ENCODE measurements around the gene FBXO3. TPM values are rescaled to one million over a fixed set of nuclear protein-coding genes. Genes with fewer than 3 reads are reported as not detected.

Gene FBXO3
- polyA plus RNA-seq, 3 donors: 17.5 to 25.2 (median 21.4) TPM

- H3K4me1 ChIP-seq (ENCODE audit: control insufficient read depth in 1 of 2, insufficient read depth in 2 of 2, low read length in 2 of 2): peaks cover 14 to 17% of the 10 kb centered on the region in 2 donors
- no peaks in the 10 kb centered on the region for H3K9me3 ChIP-seq (replicated peaks in 1 of 2; ENCODE audit: control insufficient read depth in 1 of 2, insufficient read depth in 1 of 2, low read length in 2 of 2)
- H3K9ac ChIP-seq (ENCODE audit: insufficient read depth, low read length, poor library complexity, severe bottlenecking): no peak overlapping the region
- no peaks in the 10 kb centered on the region for H3K36me3 Mint-ChIP-seq
- no peak overlapping the region for H2AFZ ChIP-seq (ENCODE audit: insufficient read depth, low read depth, low read length, poor library complexity, severe bottlenecking)
- peaks cover 0 to 4% (median 0%) of the 10 kb centered on the region in 7 donors for H3K9me3 Mint-ChIP-seq
- no peaks in the 10 kb centered on the region for H3K79me2 ChIP-seq (ENCODE audit: insufficient read depth, low read length)
- H3K27me3 Mint-ChIP-seq (ENCODE audit: low read depth in 3 of 3): peaks cover 26 to 41% (median 31%) of the 10 kb centered on the region in 3 donors
- peaks cover 22% of the 10 kb centered on the region for H3K4me1 Mint-ChIP-seq
- H3K4me3 ChIP-seq (replicated peaks in 1 of 3; ENCODE audit: low read depth in 2 of 3, low read length in 3 of 3): no peak overlapping the region
- H3K27ac ChIP-seq (ENCODE audit: low read depth in 1 of 2, low read length in 2 of 2): no peak overlapping the region
- no peak overlapping the region for H3K27ac Mint-ChIP-seq
- DNase-seq: no peak
- H3K27me3 ChIP-seq (ENCODE audit: control insufficient read depth in 2 of 2, insufficient read depth in 2 of 2, low read length in 2 of 2): peaks cover 5 to 33% of the 10 kb centered on the region in 2 donors
- intact Hi-C loops (cut with micrococcal nuclease): loop anchor here in 1 of 2 donors (10.0 kb wide), 1 partner anchor 332 kb away; no protein-coding TSS in a partner anchor
- no peak for TF ChIP-seq CTCF (IDR thresholded peaks at IDR 0.05)
- peak overlapping the region in 1 of 2 donors; percentile 27 for H3K4me3 Mint-ChIP-seq
- H3K4me2 ChIP-seq (replicated peaks; ENCODE audit: extremely low read depth, low read length, poor library complexity, severe bottlenecking): no peak overlapping the region
- no peaks in the 10 kb centered on the region for H4K20me1 ChIP-seq (ENCODE audit: insufficient read depth, low read length)
- WGBS (ENCODE audit: insufficient coverage): 19% methylated on average over 5 of the region's 5 CpGs
- H3K36me3 ChIP-seq (replicated peaks in 1 of 2; ENCODE audit: control insufficient read depth in 1 of 2, insufficient read depth in 2 of 2, low read length in 2 of 2): no peaks in the 10 kb centered on the region
Observed at GRCh38 chr11:33696411-33696810, 77.9 kb downstream of the FBXO3 start.

- Mint-ChIP-seq H3K9me3 (peaks cover 0 to 4% (median 0%) of the 10 kb centered on the region in 7 donors), H3K4me3 (no peak overlapping the region), H3K27me3 (ENCODE audit: low read depth in 3 of 3) (peaks cover 25 to 40% (median 31%) of the 10 kb centered on the region in 3 donors), H3K36me3 (no peaks in the 10 kb centered on the region), H3K27ac (no peak overlapping the region), H3K4me1 (peaks cover 15% of the 10 kb centered on the region)
- no peak overlapping the region for H3K4me2 ChIP-seq (replicated peaks; ENCODE audit: extremely low read depth, low read length, poor library complexity, severe bottlenecking)
- 92% methylated on average over 2 of the region's 4 CpGs for WGBS (ENCODE audit: insufficient coverage)
- H3K4me3 ChIP-seq (replicated peaks in 1 of 3; ENCODE audit: low read depth in 2 of 3, low read length in 3 of 3): no peak overlapping the region
- no peaks in the 10 kb centered on the region for H3K9me3 ChIP-seq (replicated peaks in 1 of 2; ENCODE audit: control insufficient read depth in 1 of 2, insufficient read depth in 1 of 2, low read length in 2 of 2)
- H3K27ac ChIP-seq (ENCODE audit: low read depth in 1 of 2, low read length in 2 of 2): no peak overlapping the region
- H3K27me3 ChIP-seq (ENCODE audit: control insufficient read depth in 2 of 2, insufficient read depth in 2 of 2, low read length in 2 of 2): peaks cover 5 to 32% of the 10 kb centered on the region in 2 donors
- H4K20me1 ChIP-seq (ENCODE audit: insufficient read depth, low read length): no peaks in the 10 kb centered on the region
- H3K4me1 ChIP-seq (ENCODE audit: control insufficient read depth in 1 of 2, insufficient read depth in 2 of 2, low read length in 2 of 2): peaks cover 6 to 8% of the 10 kb centered on the region in 2 donors
- H2AFZ ChIP-seq (ENCODE audit: insufficient read depth, low read depth, low read length, poor library complexity, severe bottlenecking): no peak overlapping the region
- intact Hi-C loops (cut with micrococcal nuclease): loop anchor here in 1 of 2 donors (10.0 kb wide), 1 partner anchor 330 kb away; no protein-coding TSS in a partner anchor
- H3K36me3 ChIP-seq (replicated peaks in 1 of 2; ENCODE audit: control insufficient read depth in 1 of 2, insufficient read depth in 2 of 2, low read length in 2 of 2): no peaks in the 10 kb centered on the region
- no peak for DNase-seq
- no peak overlapping the region for H3K9ac ChIP-seq (ENCODE audit: insufficient read depth, low read length, poor library complexity, severe bottlenecking)
- no peaks in the 10 kb centered on the region for H3K79me2 ChIP-seq (ENCODE audit: insufficient read depth, low read length)
- TF ChIP-seq CTCF (IDR thresholded peaks at IDR 0.05): no peak
Observed at GRCh38 chr11:33695051-33695566, 79.2 kb downstream of the FBXO3 start.
